A673 (cell line): ENCODE measurements around the gene LRRC4C. TPM values are rescaled to one million over a fixed set of nuclear protein-coding genes. Genes with fewer than 3 reads are reported as not detected.

Experiments
- BruUV-seq: library from RNA; stranded (reverse); fragments of 400-500 nt; replicated peaks from 2 replicates; lab custom pipeline; 2021; lab: Mats Ljungman, UMichigan
- CTCF ChIA-PET: fragments of 300-600 bp; sonication (Branson Sonifier 250); formaldehyde crosslinking; loops from one replicate; lab custom pipeline; 2022; ENCODE audit warnings: antibody characterized with exemption; lab: Charles Lee
- POLR2A ChIA-PET: fragments of 300-600 bp; sonication (Branson Sonifier 250); formaldehyde crosslinking; loops from one replicate; lab custom pipeline; 2022; ENCODE audit warnings: antibody characterized with exemption; ENCODE audit not compliant: low non-redundant PET; lab: Charles Lee
- DNase-seq: peaks from one replicate; pipeline ENCODE4 v3.0.0-alpha.2; 2015; ENCODE audit warnings: low spot score
- H3K27ac ChIP-seq: fragments of 200-600 bp; sonication (generic); 2 replicates; pipeline ENCODE4 v1.5.1; 2016; ENCODE audit warnings: mixed run types, low read depth, mild to moderate bottlenecking, mixed read lengths, antibody characterized with exemption, low read length; ENCODE audit not compliant: poor library complexity, severe bottlenecking
- H3K27me3 ChIP-seq: fragments of 200-600 bp; sonication (generic); replicated peaks from 2 replicates; pipeline ENCODE4 v1.6.1; 2017; ENCODE audit warnings: mixed run types, low read depth, mild to moderate bottlenecking, mixed read lengths, antibody characterized with exemption, low read length; ENCODE audit not compliant: insufficient read depth, poor library complexity
- H3K36me3 ChIP-seq: fragments of 200-600 bp; sonication (generic); 2 replicates; pipeline ENCODE4 v1.6.1; 2016; ENCODE audit warnings: mixed run types, mild to moderate bottlenecking, mixed read lengths, antibody characterized with exemption, low read length; ENCODE audit not compliant: insufficient read depth, poor library complexity, severe bottlenecking
- H3K4me1 ChIP-seq: fragments of 200-600 bp; sonication (generic); 2 replicates; pipeline ENCODE4 v1.6.1; 2017; ENCODE audit warnings: mixed run types, mild to moderate bottlenecking, mixed read lengths, antibody characterized with exemption, low read length; ENCODE audit not compliant: insufficient read depth, poor library complexity, severe bottlenecking
- H3K4me3 ChIP-seq: fragments of 200-600 bp; sonication (generic); 2 replicates; pipeline ENCODE4 v1.5.1; 2016; ENCODE audit warnings: low read depth, mixed run types, mild to moderate bottlenecking, mixed read lengths, low read length; ENCODE audit not compliant: poor library complexity, severe bottlenecking
- H3K9me3 ChIP-seq: fragments of 200-600 bp; sonication (generic); 2 replicates; pipeline ENCODE4 v1.6.1; 2016; ENCODE audit warnings: mixed run types, low read depth, mild to moderate bottlenecking, mixed read lengths, antibody characterized with exemption, low read length; ENCODE audit not compliant: poor library complexity, severe bottlenecking
- EZH2 ChIP-seq: fragments of 200-600 bp; sonication (generic); IDR thresholded peaks from 2 replicates; pipeline ENCODE4 v1.6.1; 2017; ENCODE audit warnings: borderline replicate concordance, low read depth, mild to moderate bottlenecking, mixed read lengths, antibody characterized with exemption, low read length; ENCODE audit not compliant: poor library complexity, severe bottlenecking
- intact Hi-C: fragments of 100-400 bp; cut with micrococcal nuclease; formaldehyde crosslinking; loops from one replicate; pipeline ENCODE4 v1.10.0; 2022; ENCODE audit not compliant: unreplicated experiment
- total RNA-seq: library from RNA; stranded (reverse); gene quantifications from 2 replicates; pipeline ENCODE4 v1.2.3, GENCODE V29; 2021
- TF ChIP-seq, protein P1 (sequence below): fragments of 300-800, 200-600 bp; sonication (generic); conservative IDR thresholded peaks from 2 replicates; pipeline ENCODE4 v1.5.1; 2017; ENCODE audit warnings: low read depth, mild to moderate bottlenecking, antibody characterized with exemption, low read length, moderate library complexity, mixed read lengths

LRRC4C gene
- total RNA-seq, 1 experiment from 2014 or later, result 38.3 TPM

GRCh38 chr11:41384329-41384728 is 75.1 kb downstream of the LRRC4C start:
- Histone ChIP-seq H3K27me3 (no peaks in the 10 kb centered on the region), H3K4me1 (no peaks in the 10 kb centered on the region), H3K27ac (no peak overlapping the region), H3K9me3 (no peaks in the 10 kb centered on the region), H3K36me3 (no peaks in the 10 kb centered on the region), H3K4me3 (no peak overlapping the region)
- POLR2A ChIA-PET, result no interaction called here
- CTCF ChIA-PET, result no interaction called here
- intact Hi-C loops, result no loop called here
- BruUV-seq, result no TSS peak
- TF ChIP-seq EZH2, result no peak
- TF ChIP-seq, protein P1, sequence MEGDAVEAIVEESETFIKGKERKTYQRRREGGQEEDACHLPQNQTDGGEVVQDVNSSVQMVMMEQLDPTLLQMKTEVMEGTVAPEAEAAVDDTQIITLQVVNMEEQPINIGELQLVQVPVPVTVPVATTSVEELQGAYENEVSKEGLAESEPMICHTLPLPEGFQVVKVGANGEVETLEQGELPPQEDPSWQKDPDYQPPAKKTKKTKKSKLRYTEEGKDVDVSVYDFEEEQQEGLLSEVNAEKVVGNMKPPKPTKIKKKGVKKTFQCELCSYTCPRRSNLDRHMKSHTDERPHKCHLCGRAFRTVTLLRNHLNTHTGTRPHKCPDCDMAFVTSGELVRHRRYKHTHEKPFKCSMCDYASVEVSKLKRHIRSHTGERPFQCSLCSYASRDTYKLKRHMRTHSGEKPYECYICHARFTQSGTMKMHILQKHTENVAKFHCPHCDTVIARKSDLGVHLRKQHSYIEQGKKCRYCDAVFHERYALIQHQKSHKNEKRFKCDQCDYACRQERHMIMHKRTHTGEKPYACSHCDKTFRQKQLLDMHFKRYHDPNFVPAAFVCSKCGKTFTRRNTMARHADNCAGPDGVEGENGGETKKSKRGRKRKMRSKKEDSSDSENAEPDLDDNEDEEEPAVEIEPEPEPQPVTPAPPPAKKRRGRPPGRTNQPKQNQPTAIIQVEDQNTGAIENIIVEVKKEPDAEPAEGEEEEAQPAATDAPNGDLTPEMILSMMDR, result no peak
- no peak for DNase-seq

- BruUV-seq, result no TSS peak
- Histone ChIP-seq H3K4me1 (peaks cover 5% of the 10 kb centered on the region), H3K4me3 (no peak overlapping the region), H3K9me3 (no peaks in the 10 kb centered on the region), H3K27me3 (no peaks in the 10 kb centered on the region), H3K36me3 (no peaks in the 10 kb centered on the region), H3K27ac (no peak overlapping the region)
- ChIA-PET POLR2A (interaction anchor here (0.6 kb wide), 1 partner anchor 1092 kb away, joined by 6 read pairs; no protein-coding TSS in a partner anchor), CTCF (no interaction called here)
- intact Hi-C loops, result no loop called here
- no peak for DNase-seq
- TF ChIP-seq, protein P1, result no peak
- no peak for TF ChIP-seq EZH2
These were observed 75.7 kb downstream of the LRRC4C start for GRCh38 chr11:41383768-41384167.

GRCh38 chr11:41382927-41383326 is 76.5 kb downstream of the LRRC4C start:
- no peak for DNase-seq
- Histone ChIP-seq H3K4me3 (no peak overlapping the region), H3K9me3 (no peaks in the 10 kb centered on the region), H3K27me3 (no peaks in the 10 kb centered on the region), H3K4me1 (peaks cover 5% of the 10 kb centered on the region), H3K27ac (no peak overlapping the region), H3K36me3 (no peaks in the 10 kb centered on the region)
- intact Hi-C loops, result no loop called here
- no TSS peak for BruUV-seq
- CTCF ChIA-PET, result no interaction called here
- TF ChIP-seq, protein P1, result no peak
- TF ChIP-seq EZH2, result no peak
- POLR2A ChIA-PET, result no interaction called here
